OCI-LY3 (cell line): Measurements from ENCODE around the gene LUZP2.

Experiments
- EZH2phosphoT487 ChIP-seq: fragments of 200-600 bp; shearing (Covaris generic); IDR thresholded peaks from 2 replicates; pipeline ENCODE4 v1.6.1; 2018; ENCODE audit warnings: antibody characterized with exemption, mixed run types, low read depth
- TF ChIP-seq, protein P1 (sequence below): fragments of 200-600, 300-600 bp; sonication (generic); IDR thresholded peaks from 2 replicates; pipeline ENCODE4 v1.5.1; 2014; ENCODE audit warnings: antibody characterized with exemption, low read length, low read depth

DNA sequence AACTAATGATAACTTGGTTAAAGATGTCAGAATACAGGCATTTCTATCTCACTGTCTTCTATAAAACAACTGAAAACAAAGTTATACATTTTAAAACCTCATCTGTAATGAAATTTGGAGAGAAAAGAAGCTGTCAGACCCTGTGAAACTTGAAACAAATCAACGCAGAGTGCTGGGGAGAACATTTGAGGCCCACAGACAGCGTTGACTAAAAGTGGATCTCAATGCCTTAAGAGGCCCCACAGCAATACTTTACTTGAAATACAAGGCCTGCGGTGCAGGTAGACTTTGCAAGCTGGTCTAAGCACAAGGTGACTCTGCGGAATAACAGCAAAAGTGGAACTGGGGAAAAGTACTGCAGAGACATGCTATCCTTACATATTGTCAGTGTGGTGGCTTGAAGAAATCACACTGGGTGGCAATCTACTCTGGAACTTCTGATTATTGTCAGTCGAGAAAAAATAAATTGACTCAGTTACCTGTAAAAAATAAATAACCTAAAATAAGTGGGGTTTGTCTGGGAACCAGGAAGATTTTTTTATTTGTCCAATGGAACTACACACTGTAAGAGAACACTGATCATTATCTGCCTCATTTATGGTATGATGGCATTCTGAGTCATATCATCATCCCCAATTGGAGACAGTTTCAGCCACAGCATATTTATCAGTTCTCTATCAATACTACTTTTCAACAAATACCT is 138.9 kb downstream of the LUZP2 start:
- TF ChIP-seq, protein P1, sequence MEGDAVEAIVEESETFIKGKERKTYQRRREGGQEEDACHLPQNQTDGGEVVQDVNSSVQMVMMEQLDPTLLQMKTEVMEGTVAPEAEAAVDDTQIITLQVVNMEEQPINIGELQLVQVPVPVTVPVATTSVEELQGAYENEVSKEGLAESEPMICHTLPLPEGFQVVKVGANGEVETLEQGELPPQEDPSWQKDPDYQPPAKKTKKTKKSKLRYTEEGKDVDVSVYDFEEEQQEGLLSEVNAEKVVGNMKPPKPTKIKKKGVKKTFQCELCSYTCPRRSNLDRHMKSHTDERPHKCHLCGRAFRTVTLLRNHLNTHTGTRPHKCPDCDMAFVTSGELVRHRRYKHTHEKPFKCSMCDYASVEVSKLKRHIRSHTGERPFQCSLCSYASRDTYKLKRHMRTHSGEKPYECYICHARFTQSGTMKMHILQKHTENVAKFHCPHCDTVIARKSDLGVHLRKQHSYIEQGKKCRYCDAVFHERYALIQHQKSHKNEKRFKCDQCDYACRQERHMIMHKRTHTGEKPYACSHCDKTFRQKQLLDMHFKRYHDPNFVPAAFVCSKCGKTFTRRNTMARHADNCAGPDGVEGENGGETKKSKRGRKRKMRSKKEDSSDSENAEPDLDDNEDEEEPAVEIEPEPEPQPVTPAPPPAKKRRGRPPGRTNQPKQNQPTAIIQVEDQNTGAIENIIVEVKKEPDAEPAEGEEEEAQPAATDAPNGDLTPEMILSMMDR: no peak
- TF ChIP-seq EZH2phosphoT487: no peak
